ENCODE measurements around the gene ZC3H4.
"Not testable (repeated sequence)": the region's sequence is repeated elsewhere in the genome, so short reads cannot be mapped to it uniquely, and the experiment has no call there.

The ZC3H4 gene

GRCh38 chr19:47078351-47078750, 35.2 kb downstream of the ZC3H4 start:
- not testable (repeated sequence) for DNase-seq

GRCh38 chr19:47075941-47076340, 37.6 kb downstream of the ZC3H4 start:
- DNase-seq = no peak

GRCh38 chr19:47075179-47075810, 38.3 kb downstream of the ZC3H4 start:
- DNase-seq = no peak

- no peak for DNase-seq
These were observed 39.0 kb downstream of the ZC3H4 start for GRCh38 chr19:47074621-47075020.

- DNase-seq = no peak
These were observed 40.0 kb downstream of the ZC3H4 start for GRCh38 chr19:47073574-47073973.

GRCh38 chr19:47072323-47072722, 41.3 kb downstream of the ZC3H4 start:
- no peak for DNase-seq

- DNase-seq = no peak
These were observed 41.8 kb downstream of the ZC3H4 start for GRCh38 chr19:47071731-47072130.

GRCh38 chr19:47070756-47071155, 42.8 kb downstream of the ZC3H4 start:
- DNase-seq = no peak

GRCh38 chr19:47069795-47070194, 43.8 kb downstream of the ZC3H4 start:
- no peak for DNase-seq

- DNase-seq = no peak
These were observed 44.6 kb downstream of the ZC3H4 start for GRCh38 chr19:47068876-47069406.

GRCh38 chr19:47068246-47068645, 45.3 kb downstream of the ZC3H4 start:
- DNase-seq = no peak

GRCh38 chr19:47067215-47067847, 46.2 kb downstream of the ZC3H4 start:
- DNase-seq = no peak

- no peak for DNase-seq
These were observed 47.0 kb downstream of the ZC3H4 start for GRCh38 chr19:47066376-47067214.

GRCh38 chr19:47065242-47065641, 48.3 kb downstream of the ZC3H4 start:
- no peak for DNase-seq

- no peak for DNase-seq
These were observed 49.7 kb downstream of the ZC3H4 start for GRCh38 chr19:47063874-47064273.

GRCh38 chr19:47058621-47059022, 55.0 kb downstream of the ZC3H4 start:
- no peak for DNase-seq

GRCh38 chr19:47057328-47057727, 56.2 kb downstream of the ZC3H4 start:
- DNase-seq = no peak

GRCh38 chr19:47056411-47056810, 57.2 kb downstream of the ZC3H4 start:
- no peak for DNase-seq

GRCh38 chr19:47050562-47050961, 63.0 kb downstream of the ZC3H4 start:
- DNase-seq = not testable (repeated sequence)

- no peak for DNase-seq
These were observed 64.3 kb downstream of the ZC3H4 start for GRCh38 chr19:47049307-47049700.

GRCh38 chr19:47047763-47048405, 65.7 kb downstream of the ZC3H4 start:
- DNase-seq = peak; percentile 91

- no peak for DNase-seq
These were observed 66.3 kb downstream of the ZC3H4 start for GRCh38 chr19:47047272-47047762.

GRCh38 chr19:47045867-47046470, 67.6 kb downstream of the ZC3H4 start:
- no peak for DNase-seq
